ENCODE data around the gene NKX2-8. TPM values are rescaled to one million over a fixed set of nuclear protein-coding genes. Genes with fewer than 3 reads are reported as not detected.

The NKX2-8 gene
- polyA plus RNA-seq, 1 of the 3 experiments (the other 2 are of a cell fraction): not detected

DNA sequence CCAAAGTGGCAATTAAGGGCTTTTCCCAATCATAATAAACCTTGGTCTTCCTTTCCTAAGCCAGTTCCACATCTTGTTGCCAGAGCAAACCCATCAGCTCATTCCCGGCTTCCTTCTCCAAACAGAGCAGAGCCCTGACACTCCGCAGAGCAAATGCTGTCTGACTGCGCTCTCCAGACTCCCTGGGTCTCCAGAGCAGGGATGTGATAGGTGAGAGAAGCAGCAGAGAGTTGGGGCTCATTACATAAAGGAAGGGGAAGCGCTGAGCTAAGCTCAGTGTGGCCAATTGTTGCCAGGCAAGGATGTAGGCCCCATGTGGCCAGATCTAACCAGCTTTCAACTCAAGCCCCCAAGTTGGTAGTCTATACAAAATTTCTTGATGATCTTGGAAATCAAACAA is 43.0 kb upstream of the NKX2-8 start (continued):
- no peak for TF ChIP-seq GATA2 (CRISPR knock-in tag; IDR thresholded peaks at IDR 0.05)

GRCh38 chr14:36625014-36625413 is 42.6 kb upstream of the NKX2-8 start:
- CTCF ChIA-PET: no interaction called here
- no peak for DNase-seq

More at GRCh38 chr14:36625014-36625413, 42.6 kb upstream of the NKX2-8 start:
- H2AFZ ChIP-seq (ENCODE audit: low read depth): no peak overlapping the region
- H3K36me3 ChIP-seq (replicated peaks in 1 of 2; ENCODE audit: control insufficient read depth in 1 of 2, insufficient read depth in 2 of 2, low read length in 1 of 2): no peaks in the 10 kb centered on the region
- no peaks in the 10 kb centered on the region for H3F3A ChIP-seq (replicated peaks; ENCODE audit: insufficient read depth)
- 11% methylated on average over 1 of the region's 1 CpG for WGBS (ENCODE audit: low lambda C conversion rate)
- POLR2A ChIA-PET: no interaction called here
- H3K27ac ChIP-seq (ENCODE audit: low read depth in 2 of 2, low read length in 1 of 2): no peak overlapping the region
- no peak overlapping the region for H3K4me3 ChIP-seq (ENCODE audit: low read depth in 2 of 2, low read length in 1 of 2)
- H3K79me2 ChIP-seq (ENCODE audit: insufficient read depth): no peaks in the 10 kb centered on the region
- H3K27me3 ChIP-seq (ENCODE audit: insufficient read depth): no peaks in the 10 kb centered on the region
- no peak overlapping the region for H3K9ac ChIP-seq
- TF ChIP-seq RCOR1 (IDR thresholded peaks at IDR 0.05; ENCODE audit: low read length) (no peak), RXRA (IDR thresholded peaks at IDR 0.05; ENCODE audit: borderline replicate concordance, low read depth) (no peak), TCF12 (IDR thresholded peaks at IDR 0.05) (no peak), MEF2A (IDR thresholded peaks at IDR 0.05; ENCODE audit: borderline replicate concordance, low read depth) (no peak), PBX3 (IDR thresholded peaks at IDR 0.05) (no peak), POLR2AphosphoS5 (IDR thresholded peaks at IDR 0.05; ENCODE audit: low read depth, low read length) (no peak), TEAD4 (IDR thresholded peaks at IDR 0.05; ENCODE audit: borderline replicate concordance, insufficient read depth) (no peak), GABPA (IDR thresholded peaks at IDR 0.05; ENCODE audit: low read depth) (no peak), FOSL2 (IDR thresholded peaks at IDR 0.05; ENCODE audit: borderline replicate concordance, low read depth) (no peak), CTCF (IDR thresholded peaks at IDR 0.05) (no peak), ELF1 (IDR thresholded peaks at IDR 0.05) (no peak), USF1 (IDR thresholded peaks at IDR 0.05; ENCODE audit: borderline replicate concordance, low read depth) (no peak), NFIC (IDR thresholded peaks at IDR 0.05; ENCODE audit: borderline replicate concordance) (no peak), TAF1 (IDR thresholded peaks at IDR 0.05; ENCODE audit: borderline replicate concordance, low read depth, low read length) (no peak), EP300 (IDR thresholded peaks at IDR 0.05; ENCODE audit: borderline replicate concordance in 1 of 2, low read depth in 1 of 2, low read length in 1 of 2) (no peak), JUND (IDR thresholded peaks at IDR 0.05) (no peak), EZH2phosphoT487 (IDR thresholded peaks at IDR 0.05; ENCODE audit: borderline replicate concordance, low read depth) (no peak), FOXM1 (IDR thresholded peaks at IDR 0.05; ENCODE audit: low read depth) (no peak), NRF1 (IDR thresholded peaks at IDR 0.05; ENCODE audit: low read depth, low read length) (no peak)
- no peaks in the 10 kb centered on the region for H4K20me1 ChIP-seq (ENCODE audit: insufficient read depth)
- peaks cover 5% of the 10 kb centered on the region; the same call in 1 of the 2 replicates for H3K9me2 ChIP-seq
- H3K4me2 ChIP-seq: no peak overlapping the region
- no peaks in the 10 kb centered on the region for H3K4me1 ChIP-seq (ENCODE audit: control insufficient read depth in 1 of 2, insufficient read depth in 2 of 2, low read depth in 1 of 2, low read length in 1 of 2)
- H3K9me3 ChIP-seq: no peaks in the 10 kb centered on the region
